Activated CD4-positive, alpha-beta T cell treated with anti-CD3 and anti-CD28 coated beads for 36 hours (primary cell): ENCODE results near the gene NOL3. TPM values are rescaled to one million over a fixed set of nuclear protein-coding genes. Genes with fewer than 3 reads are reported as not detected.

Source experiments
- ATAC-seq: fragments of 200-7000 bp; cut with Tn5 transposase; one replicate; pipeline ENCODE4 v1.10.0; 2021; ENCODE audit warnings: mild to moderate bottlenecking, moderate library complexity
- CTCF ChIA-PET: fragments of 350-600 bp; sonication (Branson Sonifier 250); formaldehyde crosslinking; loops from one replicate; lab custom pipeline; 2021; ENCODE audit warnings: antibody characterized with exemption; lab: Charles Lee
- POLR2A ChIA-PET: fragments of 350-600 bp; sonication (Branson Sonifier 250); formaldehyde crosslinking; loops from one replicate; lab custom pipeline; 2021; ENCODE audit warnings: antibody characterized with exemption, inconsistent platforms; lab: Charles Lee
- DNase-seq: peaks from one replicate; pipeline ENCODE4 v3.0.0-alpha.2; 2020
- H3K27ac Mint-ChIP-seq: one replicate; pipeline ENCODE4 v1.8.0; 2021; ENCODE audit warnings: mixed read lengths
- H3K27me3 Mint-ChIP-seq: one replicate; pipeline ENCODE4 v1.8.0; 2021; ENCODE audit warnings: mixed read lengths
- H3K36me3 Mint-ChIP-seq: one replicate; pipeline ENCODE4 v1.8.0; 2021; ENCODE audit warnings: low read depth, mixed read lengths
- H3K4me1 Mint-ChIP-seq: one replicate; pipeline ENCODE4 v1.8.0; 2021; ENCODE audit warnings: mixed read lengths
- H3K4me3 Mint-ChIP-seq: one replicate; pipeline ENCODE4 v1.8.0; 2021; ENCODE audit warnings: mild to moderate bottlenecking, moderate library complexity, mixed read lengths
- H3K9me3 Mint-ChIP-seq: one replicate; pipeline ENCODE4 v1.8.0; 2021; ENCODE audit warnings: low read depth, mixed read lengths
- intact Hi-C, 2 experiments: fragments of 100-400 bp; cut with DNase I in 1 of 2; cut with micrococcal nuclease in 1 of 2; formaldehyde crosslinking; loops; one replicate each; pipeline versions ENCODE4 v1.14.2 to v1.15.1; 2022 to 2024; cut with DNase I, micrococcal nuclease
- total RNA-seq, 2 experiments: library from RNA; stranded (reverse); gene quantifications; one replicate each; pipeline ENCODE4 v1.2.3, GENCODE V29; 2021

The NOL3 gene
- total RNA-seq, 2 experiments from 2014 or later, result 15.5 to 17.5 TPM

DNA sequence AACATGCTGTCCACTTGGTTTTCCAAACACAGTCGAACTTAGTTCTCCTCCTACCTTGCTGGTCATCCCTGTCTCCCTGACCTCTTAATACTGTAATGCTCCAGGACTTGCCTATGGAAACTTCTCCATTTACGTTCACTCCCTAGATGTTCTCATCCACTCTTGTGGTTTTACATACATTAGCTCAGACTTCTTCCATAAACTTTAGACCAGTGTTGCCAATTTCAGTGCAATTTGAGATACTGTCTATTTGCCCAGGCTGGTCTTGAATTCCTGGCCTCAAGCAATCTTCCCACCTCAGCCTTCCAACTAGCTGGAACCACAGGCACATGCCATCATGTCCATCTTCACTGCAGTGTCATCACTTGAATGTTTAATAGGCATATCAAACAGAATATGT is 11.9 kb downstream of the NOL3 start:
- ATAC-seq (no peak), DNase-seq (no peak)
- Mint-ChIP-seq H3K36me3 (peaks cover 2% of the 10 kb centered on the region), H3K4me3 (no peak overlapping the region), H3K9me3 (no peaks in the 10 kb centered on the region), H3K27ac (no peak overlapping the region), H3K4me1 (peaks cover 23% of the 10 kb centered on the region), H3K27me3 (peaks cover 18% of the 10 kb centered on the region)
- ChIA-PET CTCF (interaction anchor here (0.9 to 2.3 kb wide), 5 partner anchors 19 to 164 kb away, joined by 3 to 9 read pairs (median 7); no protein-coding TSS in a partner anchor), POLR2A (interaction anchor here (1.5 kb wide), 1 partner anchor 19 kb away, joined by 3 read pairs; no protein-coding TSS in a partner anchor)
- intact Hi-C loops, result loop anchor here in 1 of 2 experiments (2.0 to 10.0 kb wide), 2 partner anchors 299 to 903 kb away; partner anchors contain the start of genes ATP6V0D1 and NFATC3

DNA sequence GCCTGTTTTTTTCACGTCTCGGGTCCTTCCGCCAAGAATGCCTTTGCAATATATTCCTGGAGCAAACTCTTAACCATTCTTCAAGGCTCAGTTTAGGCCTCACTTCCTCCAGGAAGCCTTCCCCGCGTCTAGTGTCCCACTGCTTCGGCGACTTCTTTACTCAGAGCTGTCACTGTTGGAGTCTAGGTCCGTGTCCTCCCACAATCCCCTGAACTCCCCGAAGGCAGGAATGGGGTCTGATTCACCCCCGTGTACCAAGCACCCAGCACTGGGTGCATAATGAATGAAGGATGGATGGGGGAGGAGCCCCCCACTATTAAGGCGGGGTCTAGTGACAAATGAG is 12.9 kb downstream of the NOL3 start:
- no peaks in the 10 kb centered on the region for H3K9me3 Mint-ChIP-seq
- no peak for ATAC-seq
- H3K27me3 Mint-ChIP-seq, result peaks cover 11% of the 10 kb centered on the region
- ChIA-PET CTCF (interaction anchor here (1.1 to 2.3 kb wide), 5 partner anchors 20 to 230 kb away, joined by 3 to 9 read pairs (median 7); no protein-coding TSS in a partner anchor), POLR2A (interaction anchor here (1.5 kb wide), 1 partner anchor 20 kb away, joined by 3 read pairs; no protein-coding TSS in a partner anchor)
- H3K36me3 Mint-ChIP-seq, result peaks cover 2% of the 10 kb centered on the region
- no peak overlapping the region for H3K4me3 Mint-ChIP-seq
- no peak overlapping the region for H3K27ac Mint-ChIP-seq
- peaks cover 19% of the 10 kb centered on the region for H3K4me1 Mint-ChIP-seq
- DNase-seq, result no peak
- intact Hi-C loops, result loop anchor here (1.0 to 10.0 kb wide), 8 partner anchors 9 to 902 kb away; partner anchors contain the start of genes E2F4 (in 2 of the 2), FBXL8 (in 2 of the 2), TRADD (in 2 of the 2) and ATP6V0D1 (in 1 of the 2)

DNA sequence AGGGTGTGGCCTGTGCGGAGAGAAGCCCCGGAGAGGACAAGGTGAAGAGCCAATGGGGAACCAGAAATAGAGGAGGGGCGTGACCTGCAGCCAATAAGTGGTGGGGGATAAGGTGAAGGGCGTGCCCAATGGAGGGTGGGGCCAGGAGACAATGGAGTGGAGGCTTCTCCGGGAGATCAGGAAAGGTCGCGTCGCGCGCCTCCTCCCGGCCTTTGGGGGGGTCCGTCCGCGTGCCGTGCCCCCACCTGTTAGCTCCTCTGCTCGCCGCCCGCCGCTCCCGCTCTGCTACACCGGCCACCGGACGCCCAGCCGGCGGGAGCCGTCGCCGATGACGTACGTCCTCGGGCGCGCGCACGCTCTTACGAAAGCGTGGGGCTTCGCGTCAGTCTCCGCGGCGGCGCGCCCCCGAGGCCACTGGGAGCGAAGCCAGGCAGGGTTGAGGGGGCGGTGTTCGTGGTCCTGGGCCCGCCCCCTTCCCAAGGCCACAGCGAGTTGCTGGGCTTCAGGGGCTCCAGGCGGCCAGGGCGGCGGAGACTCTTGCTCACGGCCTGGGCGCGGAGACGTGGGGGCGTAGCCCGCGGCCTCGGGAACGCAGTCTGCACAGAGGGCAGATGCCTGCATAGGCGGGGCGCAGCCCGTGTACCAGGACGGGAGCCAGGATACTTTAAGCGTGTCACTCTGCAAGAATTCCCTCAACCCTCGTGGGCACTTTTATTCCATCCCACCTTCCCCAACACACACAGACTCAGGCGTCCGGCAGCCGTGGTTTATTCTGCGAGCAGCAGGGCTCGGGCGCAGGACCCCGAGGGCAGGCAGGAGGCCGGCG is 13.5 kb downstream of the NOL3 start, which contains the start of gene MATCAP1:
Gene MATCAP1, minus strand, starts transcription at position 337 of the 826 bp plus-strand sequence. CDS start 3,353 bp downstream, outside the sequence.
- no peaks in the 10 kb centered on the region for H3K9me3 Mint-ChIP-seq
- CTCF ChIA-PET, result interaction anchor here (0.6 to 2.3 kb wide), 19 partner anchors 7 to 1985 kb away, joined by 3 to 18 read pairs (median 5); partner anchors contain the start of genes FBXL8, NOL3 and TRADD
- peak; percentile 97 for ATAC-seq

DNA sequence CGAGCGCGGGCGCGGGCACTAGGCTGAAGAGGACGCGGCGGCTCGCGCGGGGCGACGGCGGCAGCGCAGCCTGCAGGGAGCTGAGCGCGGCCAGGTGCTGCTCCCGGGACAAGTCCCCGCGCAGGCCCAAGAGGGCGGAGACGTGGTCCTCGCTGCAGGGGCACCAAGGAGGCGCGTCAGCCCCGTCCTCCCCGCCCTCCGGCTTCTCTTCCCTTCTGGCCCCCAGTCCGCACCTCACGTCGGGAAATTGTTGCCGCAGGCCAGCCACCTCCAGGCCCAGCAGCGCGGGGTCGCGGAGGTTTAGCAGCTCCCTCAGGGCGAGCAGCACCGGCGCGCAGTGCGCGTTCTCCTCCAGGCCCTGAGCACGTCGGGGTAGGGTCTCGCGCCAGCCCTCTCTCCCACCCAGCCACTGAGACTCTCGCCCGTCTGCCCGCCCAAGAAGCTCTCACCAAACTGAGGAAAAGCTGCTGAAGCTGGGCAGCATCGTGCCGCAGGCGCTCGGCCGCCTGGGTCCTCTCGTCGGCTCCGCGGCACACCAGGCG is 14.2 kb downstream of the NOL3 start:
- ChIA-PET CTCF (interaction anchor here (0.6 to 2.2 kb wide), 28 partner anchors 8 to 1986 kb away, joined by 3 to 18 read pairs (median 4); partner anchors contain the start of genes FBXL8, FHOD1, NOL3 and TRADD), POLR2A (interaction anchor here (1.3 to 1.4 kb wide), 2 partner anchors 24 to 166 kb away, joined by 3 to 4 read pairs; no protein-coding TSS in a partner anchor)
- H3K4me1 Mint-ChIP-seq, result peaks cover 13% of the 10 kb centered on the region
- intact Hi-C loops, result loop anchor here in 1 of 2 experiments (2.0 to 10.0 kb wide), 4 partner anchors 156 to 900 kb away; partner anchors contain the start of genes CBFB, CTCF and NFATC3
- DNase-seq (no peak), ATAC-seq (no peak)
- no peak overlapping the region for H3K4me3 Mint-ChIP-seq
- H3K27me3 Mint-ChIP-seq, result peaks cover 6% of the 10 kb centered on the region
- no peak overlapping the region for H3K27ac Mint-ChIP-seq
- no peaks in the 10 kb centered on the region for H3K9me3 Mint-ChIP-seq
- no peaks in the 10 kb centered on the region for H3K36me3 Mint-ChIP-seq

More for the DNA sequence above, 13.5 kb downstream of the NOL3 start, which contains the start of gene MATCAP1:
- POLR2A ChIA-PET, result interaction anchor here (1.4 kb wide), 1 partner anchor 23 kb away, joined by 3 read pairs; no protein-coding TSS in a partner anchor
- Mint-ChIP-seq H3K27ac (no peak within 1 kb of the TSS), H3K27me3 (peaks cover 9% of the 10 kb centered on the region), H3K36me3 (peaks cover 2% of the 10 kb centered on the region), H3K4me3 (no peak within 1 kb of the TSS), H3K4me1 (peaks cover 14% of the 10 kb centered on the region)
- DNase-seq, result peak; percentile 96
- intact Hi-C loops, result loop anchor here (1.0 to 10.0 kb wide), 11 partner anchors 8 to 901 kb away; partner anchors contain the start of genes E2F4 (in 2 of the 2), FBXL8 (in 2 of the 2), TRADD (in 2 of the 2) and ATP6V0D1 (in 1 of the 2)

DNA sequence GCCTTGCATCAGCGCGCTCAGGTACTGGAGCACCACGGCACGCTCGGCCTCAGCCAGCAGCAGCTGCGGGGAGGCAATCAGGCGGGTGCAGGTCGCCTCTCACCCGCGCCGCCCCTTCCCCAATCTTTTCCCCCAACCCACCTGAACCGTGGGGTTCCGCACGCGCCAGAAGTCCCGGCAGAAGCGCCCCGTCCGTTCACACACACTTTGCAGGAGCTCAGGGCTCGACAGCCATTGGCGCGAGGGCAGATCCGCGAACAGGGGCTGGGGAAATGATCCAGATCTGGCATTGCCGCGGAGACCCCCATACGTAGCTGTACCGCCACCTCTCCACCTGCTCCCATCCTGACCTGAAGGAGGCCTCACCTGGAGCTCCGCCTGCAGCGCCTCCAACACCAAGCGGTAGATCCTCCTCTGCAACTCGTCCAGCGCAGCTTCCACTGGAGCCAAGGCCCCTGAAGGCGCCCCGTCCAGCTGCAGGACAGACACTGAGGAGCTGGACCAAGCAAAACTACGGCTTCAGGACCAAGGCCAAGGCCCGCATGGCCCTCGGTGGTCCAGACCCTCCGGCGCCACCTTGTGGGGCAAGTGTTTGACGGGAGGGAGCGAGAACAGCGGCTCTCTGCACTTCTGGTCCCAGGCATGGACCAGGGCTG is 14.8 kb downstream of the NOL3 start:
- H3K4me1 Mint-ChIP-seq, result peaks cover 13% of the 10 kb centered on the region
- ChIA-PET POLR2A (interaction anchor here (0.6 to 1.4 kb wide), 3 partner anchors 9 to 167 kb away, joined by 3 to 4 read pairs (median 3); no protein-coding TSS in a partner anchor), CTCF (interaction anchor here (0.6 to 2.2 kb wide), 27 partner anchors 8 to 1987 kb away, joined by 3 to 18 read pairs (median 4); partner anchors contain the start of genes FBXL8, FHOD1, NOL3 and TRADD)
- H3K27me3 Mint-ChIP-seq, result peaks cover 6% of the 10 kb centered on the region
- H3K4me3 Mint-ChIP-seq, result no peak overlapping the region
- no peaks in the 10 kb centered on the region for H3K9me3 Mint-ChIP-seq
- ATAC-seq (peak; percentile 24), DNase-seq (peak; percentile 93)
- intact Hi-C loops, result loop anchor here (1.0 to 10.0 kb wide), 8 partner anchors 156 to 900 kb away; partner anchors contain the start of genes CBFB (in 1 of the 2), CTCF (in 1 of the 2) and NFATC3 (in 1 of the 2)
- no peaks in the 10 kb centered on the region for H3K36me3 Mint-ChIP-seq
- no peak overlapping the region for H3K27ac Mint-ChIP-seq

DNA sequence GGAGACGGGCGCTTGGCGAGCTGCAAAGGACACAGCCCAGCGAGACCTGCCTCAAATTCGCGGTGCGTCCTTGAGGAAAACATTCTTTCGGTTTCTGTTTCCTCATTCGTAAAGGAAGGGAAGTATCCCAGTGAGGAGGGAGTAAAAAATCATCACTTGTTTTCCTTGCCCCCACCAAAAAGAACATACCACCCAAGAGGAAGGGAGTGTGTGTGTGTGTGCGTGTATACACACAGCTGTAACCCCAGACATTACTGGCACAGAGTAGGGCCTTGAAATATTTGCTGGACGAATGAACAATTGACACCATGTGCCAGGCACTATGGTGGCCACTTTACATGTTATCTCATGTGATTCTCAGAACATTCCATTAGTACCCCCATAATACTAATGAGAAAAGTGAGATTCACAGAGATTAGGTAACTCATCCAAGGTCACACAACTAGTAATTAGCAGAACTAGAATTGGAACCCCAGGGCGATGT is 15.4 kb downstream of the NOL3 start:
- no peaks in the 10 kb centered on the region for H3K9me3 Mint-ChIP-seq
- no peaks in the 10 kb centered on the region for H3K36me3 Mint-ChIP-seq
- H3K4me1 Mint-ChIP-seq, result peaks cover 13% of the 10 kb centered on the region
- DNase-seq, result no peak
- intact Hi-C loops, result loop anchor here (1.0 to 10.0 kb wide), 8 partner anchors 157 to 899 kb away; partner anchors contain the start of genes CBFB (in 1 of the 2), CTCF (in 1 of the 2) and NFATC3 (in 1 of the 2)
- POLR2A ChIA-PET, result interaction anchor here (0.6 to 1.4 kb wide), 3 partner anchors 9 to 168 kb away, joined by 3 to 4 read pairs (median 3); no protein-coding TSS in a partner anchor
- peaks cover 6% of the 10 kb centered on the region for H3K27me3 Mint-ChIP-seq
- no peak for ATAC-seq
- H3K27ac Mint-ChIP-seq, result no peak overlapping the region
- no peak overlapping the region for H3K4me3 Mint-ChIP-seq
- CTCF ChIA-PET, result interaction anchor here (0.7 to 2.2 kb wide), 21 partner anchors 9 to 253 kb away, joined by 3 to 18 read pairs (median 5); partner anchors contain the start of genes FHOD1 and NOL3

DNA sequence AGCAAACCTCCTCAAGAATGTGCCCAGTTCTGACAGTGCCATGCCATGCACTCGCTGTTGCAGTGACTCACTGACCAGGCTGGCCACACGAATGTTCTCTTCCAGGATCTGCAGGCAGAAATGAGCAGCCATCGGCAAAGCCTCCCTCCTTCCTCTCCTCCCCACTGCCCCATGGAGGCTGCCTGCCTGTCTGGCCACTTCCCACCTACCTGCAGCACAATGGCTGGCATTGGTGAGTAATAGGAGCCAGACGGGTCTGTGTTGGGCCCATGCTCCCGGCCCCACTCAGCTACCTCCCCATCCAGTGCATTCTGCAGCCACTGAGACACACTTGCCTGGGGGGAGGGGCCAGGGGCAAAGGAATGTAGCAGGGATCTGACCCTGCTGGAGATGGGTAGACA is 16.2 kb downstream of the NOL3 start:
- Mint-ChIP-seq H3K27ac (no peak overlapping the region), H3K36me3 (no peaks in the 10 kb centered on the region), H3K4me3 (no peak overlapping the region), H3K27me3 (peaks cover 6% of the 10 kb centered on the region), H3K9me3 (no peaks in the 10 kb centered on the region), H3K4me1 (peaks cover 16% of the 10 kb centered on the region)
- DNase-seq (no peak), ATAC-seq (no peak)
- ChIA-PET CTCF (interaction anchor here (0.5 to 1.0 kb wide), 3 partner anchors 169 to 1057 kb away, joined by 3 to 4 read pairs (median 3); no protein-coding TSS in a partner anchor), POLR2A (no interaction called here)
- intact Hi-C loops, result loop anchor here in 1 of 2 experiments (10.0 kb wide), 1 partner anchor 898 kb away; the partner anchor contains the start of gene NFATC3

DNA sequence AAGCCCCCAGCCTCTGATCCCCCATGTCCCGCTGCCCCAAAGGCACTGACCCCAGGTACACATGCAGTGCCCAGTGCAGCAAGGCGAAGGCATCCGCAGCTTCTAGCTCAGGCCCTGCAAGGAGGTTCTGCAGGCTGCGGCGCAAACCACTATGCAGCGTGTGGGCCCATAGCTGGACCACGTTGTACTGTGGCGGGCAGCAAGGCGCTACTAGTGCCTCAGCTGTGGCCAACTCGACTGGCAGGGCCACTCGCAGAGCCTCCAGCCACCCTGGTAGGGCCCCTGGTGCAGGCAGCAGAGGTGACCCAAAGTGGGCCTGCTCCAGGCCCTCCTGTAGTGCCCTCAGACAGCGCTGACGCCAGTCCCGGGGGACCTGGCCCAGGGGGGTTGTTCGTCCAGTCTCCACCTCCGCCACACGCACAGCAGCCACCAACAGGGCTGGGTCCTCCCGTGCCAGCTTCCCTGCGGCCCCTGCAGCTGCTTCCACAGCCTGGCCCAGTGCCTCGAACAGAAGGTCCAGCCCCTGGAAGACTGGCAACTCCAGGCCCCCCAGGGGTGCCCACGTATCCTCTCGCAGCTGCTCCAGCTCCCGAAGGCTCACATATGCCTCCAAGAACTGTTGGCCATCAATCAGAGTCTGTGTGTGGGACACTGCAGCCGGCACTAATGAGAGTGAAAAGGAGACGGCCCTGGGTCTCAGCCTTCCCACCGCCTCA is 17.0 kb downstream of the NOL3 start:
- Mint-ChIP-seq H3K4me1 (peaks cover 18% of the 10 kb centered on the region), H3K36me3 (no peaks in the 10 kb centered on the region), H3K27ac (no peak overlapping the region), H3K4me3 (no peak overlapping the region), H3K9me3 (no peaks in the 10 kb centered on the region), H3K27me3 (peaks cover 6% of the 10 kb centered on the region)
- POLR2A ChIA-PET, result no interaction called here
- CTCF ChIA-PET, result interaction anchor here (1.0 kb wide), 1 partner anchor 169 kb away, joined by 4 read pairs; no protein-coding TSS in a partner anchor
- DNase-seq, result no peak
- no peak for ATAC-seq
- intact Hi-C loops, result loop anchor here in 1 of 2 experiments (10.0 kb wide), 1 partner anchor 897 kb away; the partner anchor contains the start of gene NFATC3

DNA sequence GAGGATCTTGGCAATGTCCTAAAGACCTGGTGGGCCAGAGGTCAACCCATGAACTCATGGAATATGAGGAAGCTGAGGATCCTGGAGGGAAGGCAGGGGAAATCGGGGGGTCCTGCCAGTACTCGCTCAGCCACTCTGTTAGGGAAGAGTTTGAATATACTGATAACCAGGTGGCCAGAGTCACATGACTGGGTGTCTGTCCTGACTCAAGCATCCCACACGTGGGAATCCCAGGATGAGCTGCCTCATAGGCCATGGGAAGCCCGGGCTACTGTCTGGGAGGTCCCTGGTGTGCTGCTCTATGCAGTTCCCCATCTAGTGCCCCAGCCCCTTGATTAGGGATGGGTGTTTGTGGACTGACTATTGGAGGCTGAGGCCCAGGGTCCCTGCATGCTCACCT is 18.0 kb downstream of the NOL3 start:
- intact Hi-C loops, result loop anchor here in 1 of 2 experiments (10.0 kb wide), 1 partner anchor 896 kb away; the partner anchor contains the start of gene NFATC3
- Mint-ChIP-seq H3K4me3 (no peak overlapping the region), H3K36me3 (peaks cover 5% of the 10 kb centered on the region), H3K27ac (no peak overlapping the region), H3K9me3 (no peaks in the 10 kb centered on the region), H3K4me1 (peaks cover 24% of the 10 kb centered on the region), H3K27me3 (peaks cover 6% of the 10 kb centered on the region)
- no peak for DNase-seq
- ATAC-seq, result no peak
- POLR2A ChIA-PET, result no interaction called here
- CTCF ChIA-PET, result interaction anchor here (0.6 to 1.6 kb wide), 2 partner anchors 171 to 239 kb away, joined by 3 to 5 read pairs; no protein-coding TSS in a partner anchor
